GM18526 (cell line): ENCODE data around the gene RPS26.

Source experiments
- POLR2A ChIP-seq: IDR thresholded peaks from 3 replicates; pipeline ENCODE4 v1.6.1; 2011; ENCODE audit not compliant: insufficient read length; ENCODE audit errors: extremely low read depth

The RPS26 gene

GRCh38 chr12:56041552-56042429 is at the start of gene RPS26:
Gene RPS26 (plus strand): TSS chr12:56041918. CDS start chr12:56042167, 249 bp downstream.
- peak; percentile 99 for TF ChIP-seq POLR2A

DNA sequence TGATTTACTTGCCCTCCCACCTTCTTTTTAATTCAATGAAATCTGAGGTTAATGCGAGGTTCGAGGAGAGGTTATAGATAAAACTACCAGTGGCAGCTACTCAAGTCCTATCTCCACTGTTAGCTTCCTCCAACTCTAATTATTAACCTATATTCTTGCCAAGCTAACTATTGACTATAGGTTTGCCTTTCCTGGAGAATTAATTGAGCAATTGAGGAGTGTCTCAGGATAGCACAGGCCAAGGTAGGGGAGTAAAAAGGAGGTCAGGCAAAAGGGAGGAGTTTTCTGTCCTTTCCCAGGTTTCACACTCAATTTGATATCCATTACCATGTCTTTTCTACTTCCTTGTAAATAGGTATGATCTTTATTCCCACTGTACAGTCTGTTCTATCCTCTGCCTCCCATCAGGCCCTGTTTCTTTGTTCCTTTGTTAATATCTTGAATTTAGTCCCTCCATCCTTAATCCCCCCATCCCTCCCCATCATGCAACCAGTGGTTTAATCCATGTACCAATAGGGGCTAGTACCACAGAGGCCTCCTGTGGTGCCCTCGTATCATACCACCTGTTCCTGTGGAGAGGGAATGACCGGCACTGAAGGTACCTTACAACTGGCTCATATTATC is 48.4 kb upstream of the RPS26 start:
- no peak for TF ChIP-seq POLR2A

- no peak for TF ChIP-seq POLR2A
Observed at GRCh38 chr12:55995366-55995765, 46.4 kb upstream of the RPS26 start.

- no peak for TF ChIP-seq POLR2A
Observed at GRCh38 chr12:55996201-55996714, 45.5 kb upstream of the RPS26 start.

DNA sequence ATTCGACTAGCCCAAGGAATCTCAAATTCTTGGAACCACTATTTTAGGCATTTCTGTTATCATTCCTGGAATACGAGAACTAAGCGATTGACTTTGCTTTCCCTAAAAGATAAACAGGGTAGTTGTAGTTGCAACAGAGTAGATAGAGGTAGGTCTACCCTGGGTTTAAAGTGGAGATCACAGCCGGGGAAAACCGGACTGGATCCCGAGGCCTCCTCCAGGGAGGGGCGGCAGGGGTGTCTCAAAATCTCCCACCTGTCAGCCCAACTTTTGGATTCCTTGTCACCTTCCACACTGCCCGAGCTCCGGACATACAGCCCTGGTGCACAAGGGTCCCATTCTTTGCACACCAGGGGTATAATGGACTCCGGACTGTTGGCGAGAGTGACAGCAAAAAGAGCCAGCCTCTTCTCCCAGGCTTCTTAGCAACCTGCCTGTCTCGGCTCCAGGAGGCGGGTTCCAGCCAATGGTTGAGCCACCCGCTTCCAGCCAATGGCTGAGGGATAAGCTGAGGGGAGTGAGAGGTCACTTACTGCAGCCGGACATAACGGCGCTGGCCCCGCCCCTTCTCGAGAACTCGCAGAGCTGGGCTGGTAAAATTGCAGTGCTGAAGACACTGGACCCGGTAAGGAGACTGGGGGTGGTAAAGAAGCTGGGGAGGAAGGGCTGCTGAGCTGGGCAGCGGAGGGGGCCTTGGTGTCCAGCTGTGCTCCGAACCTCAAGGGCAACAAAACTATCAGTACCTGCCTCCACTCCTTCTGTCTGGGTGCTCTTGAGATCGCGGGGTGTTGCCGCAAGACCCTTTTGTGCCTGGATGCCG is 44.8 kb upstream of the RPS26 start, which contains the start of gene SUOX:
SUOX (plus strand) TSS at position 562 of the 820 bp plus-strand sequence. CDS start 4,946 bp downstream, outside the sequence.
- TF ChIP-seq POLR2A = peak; percentile 51

DNA sequence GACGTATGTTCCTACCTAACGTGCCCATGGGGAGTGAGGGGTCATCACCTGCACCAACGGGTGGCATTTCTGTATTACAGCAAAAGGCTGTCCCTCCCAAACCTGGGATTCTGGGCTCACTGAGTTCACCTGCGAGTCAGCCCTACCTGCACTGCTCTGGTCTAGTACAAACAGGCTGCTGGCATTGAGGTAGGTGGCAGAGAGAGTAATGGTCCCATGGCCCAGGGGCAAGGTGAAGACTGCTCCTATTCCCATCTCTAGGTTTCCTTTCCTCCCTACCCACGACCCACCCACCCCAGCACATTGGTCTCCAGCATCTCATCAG is 44.2 kb upstream of the RPS26 start:
- no peak for TF ChIP-seq POLR2A

DNA sequence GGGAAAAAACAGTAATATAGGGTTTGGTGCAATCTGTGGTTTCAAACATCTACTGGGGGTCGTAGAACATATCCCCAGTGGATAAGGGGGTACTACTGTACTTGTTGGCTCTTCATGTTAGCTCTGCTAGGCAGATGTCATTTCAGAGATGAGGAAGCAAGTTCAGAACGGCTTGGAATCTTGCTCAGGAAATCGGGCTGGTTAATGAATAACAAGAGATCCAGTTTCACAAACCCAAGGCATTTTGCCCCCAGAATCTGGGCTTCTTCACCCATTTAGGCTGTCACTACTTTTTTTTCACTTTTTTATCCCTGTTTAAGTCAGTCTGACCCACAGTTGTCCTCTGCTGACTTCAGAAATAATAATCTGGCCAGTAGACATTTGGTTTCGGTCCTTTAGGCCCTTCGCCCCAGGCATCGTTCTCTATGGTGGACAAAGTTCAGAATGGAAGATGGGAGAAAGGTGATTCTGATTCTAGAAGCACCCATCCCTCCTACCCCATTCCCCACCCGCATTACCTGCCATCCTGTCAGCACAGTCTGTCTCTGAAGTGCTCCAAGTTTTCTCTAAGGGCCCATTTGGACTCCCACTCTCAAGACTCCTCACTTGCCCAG is 40.1 kb upstream of the RPS26 start:
- TF ChIP-seq POLR2A = no peak

- no peak for TF ChIP-seq POLR2A
Observed at GRCh38 chr12:56004211-56004610, 37.5 kb upstream of the RPS26 start.

GRCh38 chr12:56007564-56008559 is 33.9 kb upstream of the RPS26 start:
- peak; percentile 22 for TF ChIP-seq POLR2A

- no peak for TF ChIP-seq POLR2A
Observed at GRCh38 chr12:56010111-56010570, 31.6 kb upstream of the RPS26 start.

DNA sequence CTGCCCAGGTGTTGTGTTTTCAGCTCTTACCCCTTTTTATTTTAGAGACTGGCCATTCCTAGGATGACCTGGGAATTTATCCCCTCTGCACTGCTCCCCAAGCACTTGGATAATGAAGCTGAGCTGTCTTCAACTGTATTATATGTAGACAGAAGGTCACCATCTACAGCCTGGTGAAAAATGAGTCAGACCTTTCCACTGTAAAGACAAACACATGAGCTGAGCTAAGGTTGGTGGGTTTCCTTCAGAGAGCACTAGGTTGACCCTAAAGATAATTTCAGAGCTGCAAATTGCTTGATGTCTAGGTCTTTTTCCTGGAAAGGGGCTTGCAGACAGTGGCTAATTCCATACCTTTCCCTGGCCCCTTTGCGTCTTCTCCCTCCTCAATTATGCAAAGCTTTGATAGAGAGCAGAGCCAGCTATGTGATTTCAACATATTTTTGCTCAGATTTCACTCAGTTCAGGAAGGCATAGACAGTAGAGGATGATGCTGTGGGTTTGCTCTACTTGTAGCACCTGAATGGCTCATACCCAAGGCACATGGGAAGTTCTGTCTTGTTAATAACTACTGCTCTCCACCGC is 30.1 kb upstream of the RPS26 start:
- TF ChIP-seq POLR2A = no peak

GRCh38 chr12:56013482-56013881 is 28.2 kb upstream of the RPS26 start:
- TF ChIP-seq POLR2A = no peak

- TF ChIP-seq POLR2A = no peak
Observed at GRCh38 chr12:56014205-56014604, 27.5 kb upstream of the RPS26 start.
